Stimulated activated CD8-positive, alpha-beta memory T cell treated with anti-CD3 and anti-CD28 coated beads, Interleukin-7, amount 100 ng/mL, for 48 hours (primary cell): ENCODE measurements around the gene FLNB.

Experiments used
- DNase-seq, 2 donors: peaks; one replicate each; pipeline ENCODE4 v3.0.0-alpha.2; 2020; ENCODE audit warnings: low read depth in 1 of 2; ENCODE audit errors: extremely low read depth in 1 of 2

Gene FLNB

GRCh38 chr3:58155838-58156237 lies 147.6 kb downstream of the FLNB start:
- no peak for DNase-seq

GRCh38 chr3:58157700-58158099 lies 149.5 kb downstream of the FLNB start:
- no peak for DNase-seq

- no peak for DNase-seq
These were observed 150.4 kb downstream of the FLNB start for GRCh38 chr3:58158442-58159153.

GRCh38 chr3:58160399-58160798 lies 152.2 kb downstream of the FLNB start:
- no peak for DNase-seq

- DNase-seq: no peak
These were observed 153.5 kb downstream of the FLNB start for GRCh38 chr3:58161435-58162398.

- DNase-seq: no peak
These were observed 155.0 kb downstream of the FLNB start for GRCh38 chr3:58163234-58163633.

GRCh38 chr3:58164199-58164879 lies 156.1 kb downstream of the FLNB start:
- no peak for DNase-seq

- no peak for DNase-seq
These were observed 156.9 kb downstream of the FLNB start for GRCh38 chr3:58164906-58165821.

GRCh38 chr3:58167431-58168351 lies 159.5 kb downstream of the FLNB start:
- peak; percentile 38 to 39 for DNase-seq

GRCh38 chr3:58168498-58168897 lies 160.3 kb downstream of the FLNB start:
- DNase-seq: no peak

- DNase-seq: no peak
These were observed 161.1 kb downstream of the FLNB start for GRCh38 chr3:58169371-58169770.

GRCh38 chr3:58170376-58170775 lies 162.2 kb downstream of the FLNB start:
- DNase-seq: no peak

GRCh38 chr3:58171126-58171525 lies 162.9 kb downstream of the FLNB start:
- DNase-seq: no peak

- no peak for DNase-seq
These were observed 164.9 kb downstream of the FLNB start for GRCh38 chr3:58173029-58173668.

GRCh38 chr3:58173669-58174398 lies 165.6 kb downstream of the FLNB start:
- DNase-seq: no peak

GRCh38 chr3:58175187-58175436 lies 166.9 kb downstream of the FLNB start:
- no peak for DNase-seq

- no peak for DNase-seq
These were observed 167.4 kb downstream of the FLNB start for GRCh38 chr3:58175437-58176184.

GRCh38 chr3:58176185-58176530 lies 167.9 kb downstream of the FLNB start:
- no peak for DNase-seq
